HG03342 (cell line): ENCODE measurements around the gene SUCLG2.

Experiments used
- ATAC-seq: cut with Tn5 transposase; IDR thresholded peaks from one replicate; pipeline ENCODE4 v1.9.1; 2021; ENCODE audit warnings: mild to moderate bottlenecking, moderate library complexity; ENCODE audit not compliant: unreplicated experiment

The SUCLG2 gene

DNA sequence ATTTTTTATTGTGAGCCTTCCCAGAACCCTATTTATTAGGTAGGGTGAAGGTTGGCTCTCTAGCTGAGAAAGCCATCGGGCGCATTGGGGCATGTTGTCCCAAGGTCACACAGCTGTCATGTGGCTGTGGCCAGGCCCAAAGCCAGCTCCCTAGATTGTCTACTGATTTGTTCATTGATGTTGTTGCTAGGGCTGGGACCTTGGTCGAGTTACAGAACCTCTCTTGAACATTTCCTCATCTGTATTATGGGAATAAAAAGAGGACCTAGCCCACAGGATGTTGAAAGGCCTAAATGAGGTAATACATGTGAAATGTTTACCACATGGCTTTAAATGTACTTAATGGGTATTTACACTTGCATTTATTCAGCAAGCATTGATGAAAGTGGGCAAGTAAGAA lies 252.5 kb downstream of the SUCLG2 start:
- no peak for ATAC-seq

DNA sequence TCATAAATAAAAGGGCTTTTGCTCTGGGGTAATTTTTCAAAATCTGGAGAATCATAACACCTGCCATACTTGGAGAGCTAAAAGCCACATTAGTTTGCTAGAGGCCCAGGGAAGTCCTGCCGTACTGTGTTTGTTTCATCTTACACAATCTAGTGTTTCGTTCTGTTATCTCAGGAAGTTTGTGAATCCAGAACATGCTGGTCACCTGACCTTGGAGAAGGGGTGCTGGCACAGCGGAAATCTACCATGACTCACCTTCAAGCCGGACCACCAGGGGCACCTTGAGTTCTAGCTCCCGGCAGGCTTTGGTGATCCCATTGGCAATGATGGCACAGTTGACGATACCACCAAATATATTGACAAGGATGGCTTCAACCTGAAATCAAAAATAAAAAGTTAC lies 253.9 kb downstream of the SUCLG2 start:
- no peak for ATAC-seq

DNA sequence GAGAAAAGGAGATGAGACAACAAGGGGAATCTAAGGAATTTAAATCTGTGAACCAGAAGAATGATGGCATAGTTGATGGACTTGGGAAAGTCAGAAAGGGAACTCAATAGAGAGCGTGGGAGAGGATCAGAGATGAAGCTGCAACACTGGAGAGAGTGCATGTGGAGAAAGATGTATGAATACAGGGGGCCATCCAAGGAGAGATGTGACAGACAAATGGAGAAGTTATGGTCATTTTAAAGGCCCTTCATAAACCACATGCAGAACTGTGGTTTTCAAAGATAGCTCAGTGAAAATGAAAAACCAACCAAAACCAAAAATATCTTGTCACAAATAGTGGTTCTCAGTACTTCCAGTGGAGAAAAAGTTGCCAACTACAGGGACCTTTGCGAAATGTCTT lies 265.2 kb downstream of the SUCLG2 start:
- peak; percentile 64 for ATAC-seq

DNA sequence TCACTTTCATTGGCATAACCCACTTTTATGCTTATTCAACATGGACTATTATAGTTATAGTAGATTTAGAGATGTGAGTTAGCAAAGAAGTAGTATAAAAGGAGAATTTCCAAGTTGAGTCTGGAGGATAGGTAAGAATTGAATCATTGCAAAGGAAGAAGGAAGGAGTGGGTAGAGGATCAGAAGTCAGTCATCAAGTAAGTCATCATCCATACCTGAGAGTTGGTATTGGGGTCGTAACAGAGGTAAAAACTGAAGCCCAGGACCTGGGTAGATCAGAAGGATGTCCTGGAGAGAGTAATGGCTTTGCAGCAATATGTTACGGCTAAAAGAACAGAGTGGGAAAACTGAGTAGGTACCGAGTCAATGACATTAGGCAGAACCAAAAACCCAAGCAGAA lies 265.7 kb downstream of the SUCLG2 start:
- peak; percentile 6 for ATAC-seq

DNA sequence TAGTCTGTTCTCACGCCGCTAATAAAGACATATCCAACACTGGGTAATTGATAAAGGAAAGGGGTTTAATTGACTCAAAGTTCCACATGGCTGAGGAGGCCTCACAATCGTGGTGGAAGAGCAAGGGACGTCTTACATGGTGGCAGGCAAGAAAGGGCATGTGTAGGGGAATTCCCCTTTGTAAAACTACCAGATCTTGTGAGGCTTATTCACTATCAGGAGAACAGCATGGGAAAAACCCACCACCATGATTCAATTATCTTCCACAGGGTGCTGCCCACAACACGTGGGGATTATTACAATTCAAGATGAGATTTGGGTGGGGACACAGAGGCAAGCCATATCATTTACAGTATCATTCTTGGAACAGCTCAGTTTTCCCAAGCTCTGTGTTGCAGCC lies 268.0 kb downstream of the SUCLG2 start:
- no peak for ATAC-seq

DNA sequence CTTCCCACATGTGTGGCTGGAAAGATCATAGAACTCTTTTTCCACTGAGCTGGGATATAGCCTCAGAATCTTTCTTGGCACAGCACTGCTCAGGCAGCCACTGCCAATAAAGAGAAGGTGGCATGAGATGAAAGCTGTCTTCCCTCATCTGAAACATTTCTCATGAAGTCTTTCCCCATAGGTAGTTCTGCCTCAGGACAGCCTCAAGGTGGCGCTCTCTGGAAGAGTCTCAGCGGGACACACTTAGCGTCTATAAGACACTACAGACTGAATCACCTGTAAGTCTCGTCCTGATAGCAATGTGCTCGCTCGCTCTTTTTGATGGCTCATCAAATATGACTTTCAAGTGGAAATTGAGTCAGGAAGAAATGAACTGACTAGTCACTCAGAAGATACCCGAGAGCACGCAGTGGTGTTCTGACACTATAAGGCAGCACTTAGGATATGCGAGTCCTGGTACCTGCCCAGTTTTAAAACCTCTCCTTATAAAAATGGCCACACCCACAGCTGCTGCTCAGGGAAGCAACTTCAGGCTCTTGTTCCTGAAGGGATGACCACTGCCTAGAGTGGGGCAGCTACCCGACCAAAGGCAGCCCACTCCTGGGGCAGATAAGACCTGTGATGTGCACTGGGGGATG lies 269.5 kb downstream of the SUCLG2 start:
- ATAC-seq = peak; percentile 48

DNA sequence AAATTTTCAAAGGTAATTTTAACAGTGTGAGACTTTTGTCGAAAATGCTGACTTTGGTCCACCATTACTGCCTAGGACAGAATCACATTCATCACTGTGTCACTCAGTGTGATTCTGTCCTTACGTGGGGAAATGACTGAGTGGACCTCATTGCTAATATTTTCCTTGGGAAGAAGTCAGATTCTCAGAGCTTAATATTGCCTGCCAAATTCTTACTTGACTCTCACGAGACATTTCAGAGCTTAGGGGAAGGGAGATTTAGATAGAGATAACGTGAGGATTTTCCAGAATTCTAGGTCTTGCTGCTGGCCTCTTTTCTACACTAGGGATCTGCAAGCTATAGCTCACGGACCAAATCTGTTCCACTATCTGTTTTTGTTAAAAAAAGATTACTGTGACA lies 270.4 kb downstream of the SUCLG2 start:
- no peak for ATAC-seq

DNA sequence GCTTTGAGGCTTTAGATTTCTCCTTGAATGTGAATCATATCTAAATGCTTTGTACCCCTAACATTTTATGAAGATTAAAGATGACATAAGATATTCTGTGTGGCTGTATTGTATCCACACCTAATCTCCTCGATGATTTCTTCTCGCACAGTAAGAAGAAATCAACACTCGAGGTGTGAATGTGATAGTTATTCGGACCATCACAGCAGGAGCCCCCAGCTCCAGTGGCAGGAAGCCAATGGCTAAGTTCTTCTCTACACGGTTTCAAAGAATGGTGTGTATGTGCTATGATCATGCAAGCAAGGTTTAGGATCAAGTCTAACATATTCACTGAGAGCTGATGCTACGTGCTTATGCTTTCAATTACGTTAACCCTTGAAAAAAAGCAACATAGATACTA lies 271.0 kb downstream of the SUCLG2 start:
- ATAC-seq = no peak

DNA sequence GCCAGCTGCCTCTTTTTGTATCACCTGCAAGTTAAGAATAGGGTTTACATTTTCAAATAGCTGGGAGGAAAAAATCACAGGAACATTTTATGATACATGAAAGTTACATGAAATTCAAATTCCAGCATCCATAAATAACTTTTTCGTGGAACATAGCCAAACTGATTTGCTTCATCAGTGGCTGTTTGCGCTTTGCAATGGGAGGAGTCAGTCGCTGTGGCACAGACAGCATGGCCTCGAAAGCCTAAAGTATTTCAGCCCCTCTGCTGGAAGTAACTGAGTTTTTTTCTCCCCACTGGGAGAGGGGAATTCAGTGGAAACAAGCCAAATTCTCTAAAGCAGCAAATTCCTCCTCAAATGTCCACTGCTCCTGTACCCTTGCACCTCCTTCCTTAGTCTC lies 271.9 kb downstream of the SUCLG2 start:
- no peak for ATAC-seq

DNA sequence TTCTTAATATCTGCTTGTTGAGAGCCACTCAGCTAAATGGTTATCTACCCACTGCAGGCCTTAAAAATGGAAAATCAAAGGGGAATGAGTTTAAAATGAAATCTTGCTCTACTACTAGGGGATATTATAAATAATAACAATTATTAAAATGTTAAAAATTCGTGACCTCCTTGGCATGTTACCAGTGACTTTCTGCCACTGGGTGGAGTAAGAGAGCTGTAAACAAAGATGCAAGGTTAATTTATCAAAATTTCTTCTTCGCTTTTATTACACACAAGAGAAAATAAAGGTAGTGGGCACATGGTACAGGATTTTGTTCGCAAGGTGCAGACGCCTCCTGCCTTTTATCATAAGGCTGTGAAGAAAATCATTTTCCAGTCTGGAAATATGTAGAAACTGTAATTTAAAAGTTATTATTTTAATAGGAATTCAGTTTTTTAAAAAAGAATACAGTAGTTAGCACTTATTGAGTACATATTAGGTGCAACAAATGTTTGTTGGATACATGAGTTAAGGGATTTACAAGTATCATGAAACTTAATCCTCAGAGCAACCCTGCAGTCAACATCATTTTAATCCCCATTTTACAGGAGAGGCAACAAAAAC lies 272.6 kb downstream of the SUCLG2 start:
- no peak for ATAC-seq

DNA sequence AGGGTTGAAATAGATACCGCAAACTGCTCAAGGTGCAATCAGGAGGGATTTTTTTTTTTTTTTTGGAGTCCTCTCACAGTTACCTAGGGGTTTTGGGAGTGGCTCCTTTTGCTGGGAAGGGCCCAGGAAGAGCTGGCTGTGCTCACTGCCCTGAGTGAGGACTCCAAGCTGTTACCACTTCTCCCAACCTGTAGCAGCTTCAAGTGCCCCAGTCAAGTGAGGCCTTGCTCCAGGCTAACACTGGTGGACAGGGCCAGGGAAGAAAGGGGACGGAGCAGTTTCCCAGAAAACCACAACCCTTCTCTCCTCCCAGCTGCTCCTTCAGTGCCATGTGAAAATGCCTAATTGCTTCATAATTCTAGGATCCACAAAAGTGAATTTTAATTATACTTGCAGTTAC lies 274.3 kb downstream of the SUCLG2 start:
- ATAC-seq = no peak

DNA sequence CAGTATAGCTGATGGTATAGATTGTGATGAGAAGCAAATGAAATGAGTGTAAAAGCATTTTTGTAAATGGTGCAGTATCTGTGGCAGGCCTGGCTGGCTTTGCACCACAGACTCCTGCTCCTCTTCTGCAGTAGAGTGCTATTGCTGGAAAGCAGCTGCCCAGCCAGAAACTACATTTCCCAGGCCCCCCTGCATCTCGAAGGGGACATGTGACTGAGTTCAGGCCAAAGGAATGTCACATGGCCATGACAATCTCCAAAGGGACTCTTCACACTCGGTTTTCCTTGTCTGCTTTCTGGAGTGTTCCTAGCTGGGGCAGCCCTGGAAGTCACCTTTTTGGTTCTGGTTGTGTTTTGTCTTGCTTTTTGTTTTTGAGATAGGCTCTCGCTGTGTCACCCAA lies 277.1 kb downstream of the SUCLG2 start:
- no peak for ATAC-seq

DNA sequence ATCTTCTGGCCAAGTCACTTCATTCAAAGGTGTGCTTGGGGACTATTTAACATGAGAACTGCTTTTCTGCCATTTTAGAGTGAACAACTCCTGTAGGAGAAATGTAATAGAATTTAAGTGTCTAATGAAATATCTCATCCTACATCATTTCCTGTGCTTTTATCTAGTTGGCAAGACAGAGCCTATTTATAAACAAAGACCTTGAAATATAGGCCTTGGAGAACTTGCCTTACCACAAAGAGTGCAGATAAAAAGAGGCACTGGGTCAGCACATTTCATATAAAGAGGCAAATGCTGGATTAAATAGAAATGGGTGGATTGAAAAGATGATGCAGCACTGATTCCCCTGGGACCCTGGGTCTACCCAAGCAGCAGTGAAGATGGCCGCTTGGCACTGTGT lies 278.0 kb downstream of the SUCLG2 start:
- no peak for ATAC-seq

DNA sequence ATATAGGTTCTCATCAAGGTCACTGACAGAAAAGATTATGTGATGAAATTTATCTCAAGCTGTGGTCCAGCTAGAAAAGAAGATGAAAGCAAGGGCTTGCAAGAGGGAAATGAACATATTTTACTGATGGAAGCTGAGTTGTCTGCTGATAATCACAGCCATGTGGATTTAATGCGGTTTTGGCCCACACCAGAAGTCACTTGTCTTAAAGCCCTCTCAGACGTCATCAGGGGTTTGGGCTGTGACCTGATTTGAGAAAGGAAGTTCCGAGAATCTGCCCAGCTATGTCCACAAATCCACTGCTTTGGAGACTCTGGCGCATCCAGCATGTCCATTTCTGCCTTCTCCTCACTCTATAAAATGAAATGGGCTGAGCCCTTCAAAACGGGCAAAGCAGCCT lies 278.4 kb downstream of the SUCLG2 start:
- no peak for ATAC-seq

DNA sequence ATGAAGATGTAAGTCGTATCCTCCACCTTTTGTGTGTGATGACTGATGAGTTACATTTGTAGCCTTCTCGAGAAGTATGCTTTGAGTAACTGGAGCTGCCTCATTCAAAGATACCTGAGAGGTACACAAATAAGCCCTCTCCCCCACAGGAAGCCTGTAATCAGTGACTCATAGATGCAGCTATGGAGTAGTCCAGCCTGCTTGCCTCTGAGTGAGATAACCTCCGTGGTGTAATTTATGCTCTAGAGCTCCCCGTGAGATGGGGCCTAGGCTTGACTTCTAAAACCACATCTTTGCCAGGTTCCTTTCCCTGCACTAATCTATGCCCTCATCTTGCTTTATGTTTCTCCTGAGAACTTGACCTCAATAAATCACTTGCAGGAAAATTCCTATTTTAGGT lies 291.7 kb downstream of the SUCLG2 start:
- ATAC-seq = no peak

DNA sequence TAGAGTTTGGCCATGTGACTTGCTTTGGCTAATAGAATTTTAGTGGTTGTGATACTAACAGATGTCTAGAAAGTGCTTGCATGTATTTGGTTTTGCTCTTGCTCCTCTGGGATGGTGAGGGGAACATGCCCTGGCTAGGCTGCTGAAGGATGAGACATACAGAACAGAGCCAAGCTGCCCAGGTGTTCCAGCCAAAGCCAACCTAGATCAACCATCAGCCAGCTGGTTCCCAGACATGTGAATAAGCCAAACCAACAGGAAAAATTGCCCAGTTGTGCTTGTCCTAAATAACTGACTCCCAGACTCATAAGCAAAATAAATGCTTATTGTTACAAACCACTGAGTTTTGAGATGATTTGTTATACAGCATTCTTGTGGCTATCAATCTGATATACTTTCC lies 292.6 kb downstream of the SUCLG2 start:
- ATAC-seq = no peak

DNA sequence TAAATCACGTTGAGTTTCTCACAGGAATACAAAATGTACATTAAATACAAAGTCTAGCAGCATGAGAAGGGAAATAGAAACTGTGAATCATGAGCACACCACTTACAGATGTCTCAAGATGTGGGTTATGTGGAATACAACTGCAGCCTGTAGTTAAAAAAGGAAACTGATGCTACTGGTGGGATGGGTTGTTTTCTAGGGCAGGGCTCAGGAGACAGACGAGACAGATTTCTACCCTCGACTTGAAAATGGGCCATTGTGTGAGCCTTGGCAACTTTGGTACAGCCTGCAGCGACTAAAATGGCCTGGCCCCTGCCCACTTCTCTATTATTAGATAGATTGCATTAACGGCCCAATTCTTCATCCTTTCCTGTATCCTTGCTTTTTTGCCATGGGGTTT lies 293.1 kb downstream of the SUCLG2 start:
- ATAC-seq = no peak

DNA sequence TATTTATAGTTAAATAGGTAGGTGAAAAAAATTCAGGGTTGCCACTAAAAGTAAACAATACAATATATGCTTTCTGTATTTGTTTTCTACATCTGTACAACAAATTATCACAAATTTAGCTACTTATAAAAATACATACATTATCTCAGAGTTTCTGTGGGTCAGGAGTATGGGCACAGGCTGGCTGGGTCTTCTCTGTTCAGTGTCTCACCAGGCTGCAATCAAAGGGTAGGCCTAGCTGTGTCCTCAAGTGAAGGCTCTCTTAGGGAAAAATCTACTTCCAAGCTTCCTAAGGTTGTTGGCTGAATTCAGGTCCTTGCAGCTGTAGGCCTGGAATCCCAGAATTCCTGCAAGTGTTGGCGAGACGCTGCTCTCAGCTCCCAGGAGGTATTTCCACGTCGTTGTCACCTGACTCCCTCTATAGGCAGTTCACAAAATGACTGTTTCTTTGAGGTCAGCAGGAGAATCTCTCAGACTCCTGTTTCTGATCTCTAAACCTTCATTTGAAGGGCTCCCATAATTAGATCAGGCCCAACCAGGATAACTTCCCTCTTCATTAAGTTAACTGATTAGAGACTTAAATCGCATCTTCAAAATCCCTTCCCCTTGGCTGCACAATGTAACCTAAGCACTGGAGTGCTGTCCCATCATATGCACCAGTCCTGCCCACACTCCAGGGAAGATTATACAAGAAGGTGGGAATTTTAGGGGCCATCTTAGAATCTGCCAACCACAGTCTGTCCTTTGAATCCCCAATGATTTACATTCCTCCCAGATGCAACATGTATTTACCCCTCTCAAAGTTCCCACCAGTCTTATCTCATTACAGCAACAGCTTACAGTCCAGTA lies 296.6 kb downstream of the SUCLG2 start:
- peak; percentile 71 for ATAC-seq

DNA sequence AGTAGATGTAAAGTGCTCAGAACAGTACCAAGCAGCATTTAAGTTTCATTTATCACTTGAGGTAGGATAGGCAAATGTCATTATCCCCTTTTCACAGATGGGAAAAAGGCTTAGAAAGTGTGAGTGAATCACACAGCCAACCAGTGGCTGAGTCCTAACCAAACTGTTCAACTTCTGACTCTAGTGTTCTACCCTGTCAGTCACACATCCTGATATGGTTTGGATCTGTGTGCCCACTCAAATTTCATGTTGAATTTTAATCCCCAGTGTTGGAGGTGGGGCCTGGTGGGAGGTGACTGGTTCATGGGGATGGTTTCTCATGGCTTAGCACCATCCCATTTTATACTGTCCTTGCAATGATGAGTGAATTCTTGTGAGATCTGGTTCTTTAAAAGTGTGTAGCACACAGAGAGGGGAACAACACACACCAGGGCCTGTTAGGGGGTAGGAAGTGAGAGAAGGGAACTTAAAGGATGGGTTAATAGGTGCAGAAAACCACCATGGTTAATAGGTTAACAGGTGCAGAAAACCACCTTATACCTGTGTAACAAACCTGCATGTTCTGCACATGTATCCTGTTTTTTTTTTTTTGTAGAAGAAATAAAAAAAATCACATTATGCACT lies 304.7 kb downstream of the SUCLG2 start:
- ATAC-seq = peak; percentile 93

DNA sequence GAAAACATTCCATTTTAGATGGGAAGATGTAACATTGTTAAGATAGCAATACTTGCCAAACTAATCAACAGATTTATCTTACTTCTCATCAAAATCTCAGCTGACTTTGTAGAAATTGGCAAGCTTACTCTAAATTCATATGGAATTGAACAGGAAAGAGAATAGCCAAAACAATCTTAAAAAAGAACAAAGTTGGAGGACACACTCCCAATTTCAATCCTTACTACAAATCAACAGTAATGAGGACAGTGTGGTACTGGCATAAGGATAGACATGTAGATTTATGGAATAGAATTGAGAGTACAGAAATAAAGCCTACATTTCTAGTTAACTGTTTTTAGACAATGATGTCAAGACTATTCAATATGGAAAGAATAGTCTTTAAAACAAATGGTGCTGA lies 308.3 kb downstream of the SUCLG2 start:
- no peak for ATAC-seq

DNA sequence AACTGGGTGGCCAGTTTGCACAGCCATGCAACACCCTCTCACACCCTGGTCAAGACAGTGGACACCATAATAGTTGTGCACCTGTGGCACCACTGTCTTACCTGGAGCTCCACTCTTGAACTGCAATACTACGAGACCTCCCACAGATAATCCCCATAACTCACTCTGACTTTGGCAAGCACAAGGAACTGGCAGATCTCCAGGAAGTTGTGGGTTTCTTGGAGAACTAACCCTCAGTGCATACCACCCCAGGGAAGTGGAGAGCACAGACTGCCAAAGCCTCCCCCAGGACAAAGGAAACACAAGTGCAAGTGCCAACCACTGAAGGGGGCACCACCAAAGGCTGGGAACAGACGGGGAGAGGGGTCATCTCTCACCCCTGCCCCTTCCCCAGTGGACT lies 318.6 kb downstream of the SUCLG2 start:
- ATAC-seq = no peak

DNA sequence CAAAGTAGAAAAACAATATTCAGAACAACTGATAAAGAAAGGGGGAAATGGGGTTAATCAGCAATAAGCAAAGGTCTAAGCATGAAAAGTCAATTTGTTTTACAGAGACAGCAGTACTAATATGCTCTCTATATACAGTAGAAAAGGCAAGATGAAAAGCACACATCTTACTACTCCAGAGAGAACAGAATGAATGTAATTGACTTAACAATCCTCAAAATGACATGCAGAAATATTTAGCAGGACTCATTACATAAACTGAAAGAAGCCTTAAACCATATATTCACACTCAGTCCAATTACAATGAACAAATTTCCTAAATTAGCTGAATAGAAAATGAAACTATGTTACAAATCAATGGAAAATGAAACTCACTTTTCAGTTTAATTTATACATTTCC lies 319.8 kb downstream of the SUCLG2 start:
- no peak for ATAC-seq
